SHP77 treated with DMSO at 0.1 percent for 48 hours (cell line): Measurements from ENCODE around the gene EIF4ENIF1.
"Not testable (repeated sequence)": the region's sequence is repeated elsewhere in the genome, so short reads cannot be mapped to it uniquely, and the experiment has no call there.

ENCODE experiments used
- DNase-seq: peaks from one replicate; lab custom pipeline; 2025; lab: John Stamatoyannopoulos, UW

Gene EIF4ENIF1

GRCh38 chr22:31441652-31442051, 48.0 kb downstream of the EIF4ENIF1 start:
- no peak for DNase-seq

DNA sequence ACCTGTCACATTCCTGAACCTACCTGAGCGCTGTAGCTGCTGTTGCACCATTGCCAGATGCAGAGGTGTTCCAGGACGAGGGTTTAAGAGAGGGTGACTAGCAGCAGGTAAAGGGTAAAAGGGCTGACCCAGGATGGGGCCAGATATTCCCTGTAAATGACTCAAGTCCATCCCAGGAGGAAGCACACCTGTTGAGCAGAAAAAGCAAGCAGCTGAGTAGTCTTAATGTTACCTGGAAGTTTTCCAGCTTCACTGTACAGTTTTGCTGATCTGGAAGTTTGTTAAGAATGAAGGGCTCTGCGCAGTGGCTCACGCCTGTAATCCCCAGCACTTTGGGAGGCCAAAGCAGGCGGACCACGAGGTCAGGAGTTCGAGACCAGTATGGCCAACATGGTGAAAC, 49.0 kb downstream of the EIF4ENIF1 start:
- DNase-seq, result no peak

DNA sequence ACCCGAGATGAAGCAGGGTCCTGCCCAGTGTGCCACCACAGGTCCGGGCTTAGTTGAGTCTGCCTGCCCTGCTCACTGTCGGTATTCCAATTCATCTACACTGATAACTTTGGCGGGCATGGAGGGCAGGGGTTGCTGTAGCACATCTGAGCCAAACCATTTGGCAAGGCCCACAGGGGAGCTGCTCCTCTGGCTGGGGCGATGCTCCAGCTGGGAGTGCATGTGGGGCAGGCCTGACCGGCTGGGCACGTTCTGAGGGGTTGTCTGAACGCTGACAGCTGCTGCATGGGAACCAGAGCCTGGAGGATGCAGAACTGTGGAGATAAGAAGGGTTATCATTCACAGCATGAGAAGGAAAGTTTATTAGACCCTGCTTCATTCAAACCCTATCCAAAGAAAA, 49.8 kb downstream of the EIF4ENIF1 start:
- DNase-seq, result no peak

DNA sequence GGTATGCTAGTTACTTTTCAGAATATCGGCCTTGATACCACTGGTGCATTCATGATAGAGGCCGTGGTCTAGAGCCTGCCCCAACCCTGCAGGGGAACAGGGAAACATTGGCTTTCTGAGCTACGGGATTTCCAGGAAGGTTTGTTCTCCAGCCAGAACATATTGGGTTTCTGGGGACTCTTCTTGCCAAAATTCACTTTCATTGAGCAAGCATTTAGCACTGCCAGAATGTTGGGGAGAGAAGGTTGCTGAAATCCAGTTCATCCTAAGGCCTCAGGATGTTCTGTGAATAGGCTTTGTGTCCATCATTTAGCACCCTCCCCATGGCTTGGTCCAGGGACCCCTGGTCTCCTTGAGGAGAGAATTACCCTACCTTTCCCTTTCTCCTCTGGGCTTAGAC, 53.5 kb downstream of the EIF4ENIF1 start:
- DNase-seq, result no peak

- no peak for DNase-seq
These were observed 57.7 kb downstream of the EIF4ENIF1 start for GRCh38 chr22:31431950-31432349.

GRCh38 chr22:31425331-31426050, 64.2 kb downstream of the EIF4ENIF1 start:
- no peak for DNase-seq

DNA sequence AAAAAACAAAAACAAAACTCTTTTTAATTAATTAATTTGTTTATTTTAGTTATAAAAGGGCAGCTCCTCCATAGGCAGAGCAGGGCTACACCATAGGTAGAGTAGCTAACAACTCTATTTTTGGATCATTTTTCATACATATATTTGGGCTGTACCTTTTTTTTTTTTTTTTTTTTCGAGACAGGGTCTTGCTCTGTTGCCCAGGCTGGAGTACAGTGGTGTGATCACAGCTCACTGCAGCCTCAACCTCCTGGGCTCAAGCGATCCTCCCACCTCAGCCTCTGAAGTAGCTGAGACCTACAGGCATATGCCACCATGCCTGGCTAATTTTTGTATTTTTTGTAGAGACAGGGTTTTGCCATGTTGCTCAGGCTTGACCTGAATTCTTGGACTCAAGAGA, 87.3 kb downstream of the EIF4ENIF1 start:
- DNase-seq, result not testable (repeated sequence)

DNA sequence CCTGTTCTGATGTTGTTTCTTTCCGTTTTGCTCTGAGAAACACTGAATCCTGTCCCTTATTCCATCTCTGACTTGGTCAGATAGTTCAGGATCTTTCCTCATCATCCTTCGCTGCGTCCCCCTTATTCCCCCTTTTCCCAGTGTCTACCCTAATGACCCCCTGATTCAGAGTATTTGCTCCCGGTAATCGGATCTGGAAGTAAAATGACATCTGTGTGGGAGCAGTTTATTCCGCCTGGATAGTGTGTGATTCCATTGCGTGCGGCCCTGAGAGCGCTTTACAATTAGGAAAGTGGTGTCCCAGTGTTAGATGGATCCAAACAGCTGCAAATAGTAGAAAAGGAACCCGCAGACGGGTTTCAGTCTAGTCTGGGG, 89.6 kb downstream of the EIF4ENIF1 start:
- DNase-seq, result no peak

DNA sequence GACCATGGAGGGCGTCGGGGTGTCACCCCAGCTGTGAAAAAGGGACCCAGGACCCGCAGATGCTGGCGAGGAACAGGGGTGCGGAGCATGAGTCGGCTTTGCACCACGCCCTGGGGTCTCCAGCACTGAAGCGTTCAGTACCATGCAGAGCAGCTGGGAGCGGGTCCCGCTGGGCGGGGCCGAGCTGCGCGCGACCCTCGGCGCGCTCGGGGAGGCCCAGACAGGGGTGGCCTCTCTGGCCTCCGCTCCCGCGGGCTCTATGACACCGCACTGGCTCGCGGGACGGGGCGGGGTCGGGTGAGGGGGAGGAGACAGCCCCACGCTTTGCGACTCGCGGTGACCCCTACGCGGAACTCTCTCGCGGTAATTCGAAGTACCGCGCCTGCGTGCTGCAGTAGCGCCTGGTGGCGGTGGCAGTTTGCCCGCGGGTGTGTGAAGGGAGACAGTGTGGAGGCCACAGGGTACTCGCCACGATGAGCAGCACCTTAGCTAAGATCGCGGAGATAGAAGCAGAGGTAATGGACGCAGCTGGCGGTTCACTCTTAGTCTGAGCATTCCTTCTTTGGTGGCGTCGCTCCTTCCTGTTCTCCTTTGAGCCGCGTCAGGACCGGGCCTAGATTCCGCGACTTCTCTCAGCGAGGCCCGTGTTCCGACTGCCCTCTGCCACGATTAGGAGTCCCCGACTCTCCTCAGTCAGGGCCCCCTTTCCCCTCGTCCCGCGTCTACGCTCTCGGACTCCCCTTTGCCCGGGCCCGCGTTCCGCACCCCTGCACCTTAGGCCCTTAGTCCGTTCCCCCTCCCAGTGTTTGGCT, 90.2 kb downstream of the EIF4ENIF1 start, which contains the start of gene DRG1:
Gene DRG1, plus strand, starts transcription at position 394 of the 812 bp plus-strand sequence. Its CDS starts 80 bp downstream, at position 474.
- peak; percentile 86 for DNase-seq

GRCh38 chr22:31398231-31398630, 91.4 kb downstream of the EIF4ENIF1 start:
- DNase-seq, result no peak

- no peak for DNase-seq
These were observed 95.3 kb downstream of the EIF4ENIF1 start for GRCh38 chr22:31394326-31394725.

- DNase-seq, result no peak
These were observed 95.7 kb downstream of the EIF4ENIF1 start for GRCh38 chr22:31393893-31394292.
